ENCODE data around the gene TATDN3.
A peak's percentile ranks its signal among the peaks of the same experiment; 100 is the strongest.
"Not testable (repeated sequence)": the region's sequence is repeated elsewhere in the genome, so short reads cannot be mapped to it uniquely, and the experiment has no call there.

Gene TATDN3

DNA sequence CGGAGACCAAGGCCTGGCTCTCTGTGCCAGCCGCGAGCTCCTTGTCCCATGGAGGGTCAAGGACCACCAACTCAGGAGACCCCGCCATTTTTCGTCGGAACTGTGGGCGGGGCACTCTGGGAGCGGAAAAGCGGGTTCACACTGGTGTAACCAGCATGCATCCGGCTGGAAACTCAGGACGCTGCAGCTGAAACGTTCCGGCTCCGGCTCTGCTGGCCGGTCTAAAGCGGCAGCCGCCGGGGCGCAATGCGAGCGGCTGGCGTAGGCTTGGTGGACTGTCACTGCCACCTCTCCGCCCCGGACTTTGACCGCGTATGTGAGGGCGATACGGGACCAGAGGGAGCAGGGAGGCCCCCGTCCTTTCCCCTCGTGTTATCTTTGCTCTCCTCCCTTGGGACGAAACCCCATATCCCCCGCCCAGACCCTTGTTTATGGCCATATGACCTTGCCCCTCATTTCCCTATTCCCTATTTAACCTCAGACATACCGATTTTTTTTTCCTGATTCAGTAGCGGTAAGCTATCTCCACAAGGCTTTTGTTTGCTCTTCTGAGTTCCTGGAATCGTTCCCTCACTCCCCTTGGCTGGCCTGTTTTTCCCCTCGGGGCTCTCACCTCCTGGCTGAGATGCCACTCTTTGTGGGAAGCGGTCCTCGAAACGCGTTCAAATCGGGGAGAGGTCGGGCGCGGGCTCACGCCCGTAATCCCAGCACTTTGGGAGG, at the start of gene TATDN3, which contains the start of gene NSL1:
TSS of gene TATDN3 (plus strand) at position 219 of the 720 bp plus-strand sequence. CDS start at position 247, 28 bp downstream.
TSS of gene NSL1 (minus strand) at position 102 of the 720 bp plus-strand sequence. CDS start at position 88, 14 bp downstream.
- peak; percentile 96 for DNase-seq (ENCODE audit: low read depth, low spot score)

GRCh38 chr1:212743901-212744475, 47.7 kb upstream of the TATDN3 start:
- DNase-seq (ENCODE audit: low read depth, low spot score), result no peak

DNA sequence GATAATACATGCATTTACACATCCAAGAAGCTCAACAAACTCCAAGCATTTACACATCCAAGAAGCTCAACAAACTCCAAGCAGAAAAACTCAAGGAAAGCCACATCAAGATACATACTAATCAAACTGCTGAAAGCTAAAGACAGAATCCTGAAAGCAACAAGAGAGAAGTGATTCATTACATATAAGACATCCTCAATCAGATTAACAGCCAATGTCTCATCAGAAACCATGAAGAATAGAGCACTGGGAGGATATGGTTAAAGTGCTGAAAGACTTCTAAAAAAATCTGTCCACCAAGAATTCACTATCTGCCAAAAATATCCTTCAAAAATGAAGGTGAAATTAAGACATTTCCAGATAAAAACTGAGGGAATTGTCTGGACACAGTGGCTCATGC, 46.4 kb upstream of the TATDN3 start:
- DNase-seq (ENCODE audit: low read depth, low spot score), result no peak

- DNase-seq (ENCODE audit: low read depth, low spot score), result no peak
Measured at GRCh38 chr1:212746546-212746945, 45.1 kb upstream of the TATDN3 start.

DNA sequence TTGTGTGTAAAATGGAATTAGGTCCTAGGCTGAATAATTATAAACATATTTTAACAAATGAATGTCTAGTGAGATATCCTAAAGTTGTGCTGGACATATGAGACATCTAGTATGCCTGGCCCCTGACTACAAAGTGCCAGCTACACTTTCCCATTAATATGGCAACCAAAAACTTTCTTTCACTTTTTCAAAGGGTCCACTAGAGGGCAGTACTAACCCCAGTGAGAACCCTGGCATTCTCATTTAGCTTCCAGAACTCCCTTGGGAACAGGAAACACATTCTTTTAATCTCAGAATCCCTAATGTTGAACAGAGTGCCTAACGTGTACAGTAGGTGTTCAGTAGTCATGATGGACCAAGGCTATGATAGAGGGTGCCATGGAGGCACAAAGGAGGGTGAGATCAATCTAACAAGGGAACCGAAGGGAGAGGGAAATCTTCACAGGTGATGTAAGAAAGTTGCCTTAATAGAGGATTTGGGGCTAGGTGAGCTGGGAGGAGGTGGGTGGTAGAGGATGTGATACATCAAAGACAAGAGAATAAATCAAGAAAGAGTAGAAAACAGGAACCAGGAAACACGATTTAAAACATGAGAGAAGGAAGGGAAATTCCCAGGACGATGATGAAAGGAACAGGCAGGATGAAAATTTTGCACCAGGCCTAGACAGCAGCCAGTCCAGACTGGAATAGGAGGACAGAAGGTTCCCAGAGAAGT, 41.7 kb upstream of the TATDN3 start:
- peak; percentile 43 for DNase-seq (ENCODE audit: low read depth, low spot score)

DNA sequence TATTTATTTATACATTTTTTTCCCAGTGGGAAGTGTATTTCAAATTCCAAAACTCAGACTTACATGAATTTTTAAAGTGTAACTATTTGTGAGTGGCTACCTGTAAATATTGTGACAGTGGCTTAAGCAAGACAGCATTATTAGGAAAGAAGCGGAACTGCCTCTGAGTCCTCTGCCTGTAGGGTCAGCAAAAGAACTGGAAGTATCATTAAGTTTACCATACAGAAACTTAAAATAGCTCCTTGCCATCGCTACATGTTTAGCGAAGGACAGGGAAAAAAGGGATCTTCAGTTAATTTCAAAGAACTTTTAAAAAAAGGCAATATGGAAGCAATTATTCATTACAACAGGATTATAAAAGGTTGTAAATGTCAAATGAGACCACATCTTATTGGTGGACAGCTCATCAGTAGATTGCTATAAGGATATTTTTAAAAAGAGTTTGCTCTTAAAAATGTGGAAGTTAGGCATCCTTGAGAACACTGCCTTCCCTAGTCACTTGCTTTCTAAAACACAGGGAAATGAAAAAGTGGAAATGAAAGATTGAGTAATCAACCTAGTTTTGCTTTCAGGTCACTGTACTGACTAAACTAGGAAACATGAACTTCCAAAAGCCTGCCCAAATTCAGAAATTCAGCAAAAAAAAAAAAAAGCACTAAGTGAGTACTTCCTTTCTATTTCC, 39.3 kb upstream of the TATDN3 start:
- no peak for DNase-seq (ENCODE audit: low read depth, low spot score)

DNA sequence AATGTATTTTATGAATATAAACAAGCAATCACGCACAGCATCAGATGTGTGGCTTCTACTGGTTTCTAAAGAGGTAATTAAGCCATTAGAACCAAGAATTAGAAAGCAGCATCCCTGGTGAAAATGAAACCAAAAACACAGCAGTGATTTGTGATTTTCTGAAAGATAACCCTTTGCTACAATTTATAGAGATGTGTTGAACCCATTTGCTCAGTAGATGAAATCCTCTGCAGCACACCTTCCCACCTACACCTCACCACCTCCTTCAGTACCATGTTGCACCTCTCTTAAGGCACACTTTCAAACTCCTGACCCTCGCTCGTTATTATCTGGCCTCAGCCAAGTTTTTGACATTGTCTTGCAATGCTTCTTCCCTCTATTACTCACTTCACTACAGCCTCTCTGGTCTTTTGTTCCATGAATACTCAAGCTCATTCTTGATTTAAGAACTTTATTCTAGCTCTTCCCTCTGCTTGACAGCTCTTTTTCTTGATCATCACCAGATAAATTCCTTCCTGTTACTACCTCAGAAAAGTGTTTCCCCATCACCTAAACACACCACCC, 38.7 kb upstream of the TATDN3 start:
- DNase-seq (ENCODE audit: low read depth, low spot score), result no peak

- DNase-seq (ENCODE audit: low read depth, low spot score), result no peak
Measured at GRCh38 chr1:212753749-212754148, 37.9 kb upstream of the TATDN3 start.

DNA sequence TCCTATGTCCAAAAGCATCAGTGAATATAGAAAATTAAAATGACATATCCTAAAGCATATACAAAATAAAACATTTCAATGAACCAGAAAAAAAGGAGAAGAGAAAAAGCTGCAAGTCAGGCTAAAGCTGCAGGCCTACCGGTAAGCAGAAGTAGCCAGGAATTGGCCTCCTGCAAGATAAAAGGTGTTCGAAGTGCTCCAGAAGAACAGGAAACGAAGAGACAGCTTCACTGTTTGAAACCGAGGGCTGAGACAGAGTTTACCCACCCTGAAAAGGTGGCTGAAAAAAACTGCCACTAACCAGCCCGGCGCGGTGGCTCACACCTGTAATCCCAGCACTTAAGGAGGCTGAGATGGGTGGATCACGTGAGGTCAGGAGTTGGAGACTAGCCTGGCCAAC, 37.5 kb upstream of the TATDN3 start:
- DNase-seq (ENCODE audit: low read depth, low spot score), result no peak

GRCh38 chr1:212754680-212755079, 37.0 kb upstream of the TATDN3 start:
- no peak for DNase-seq (ENCODE audit: low read depth, low spot score)

DNA sequence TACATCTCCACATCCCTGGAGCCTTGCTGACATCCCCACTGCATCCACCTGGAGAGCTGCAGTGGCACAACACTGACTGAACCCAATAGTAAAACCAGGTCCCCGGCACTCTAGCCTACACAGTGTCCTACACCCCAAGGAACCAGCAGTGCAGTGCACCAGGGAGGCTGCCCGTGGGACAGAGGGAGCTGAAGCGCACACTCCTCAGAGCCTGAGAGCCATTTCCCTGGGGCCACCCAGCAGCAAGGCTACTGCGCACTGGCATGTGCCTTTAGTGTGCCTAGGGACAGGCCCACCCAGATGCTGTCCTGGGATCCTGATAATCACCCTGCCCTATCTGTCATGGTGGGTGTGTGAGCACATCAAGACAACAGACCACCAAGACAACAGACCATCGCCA, 32.0 kb upstream of the TATDN3 start:
- no peak for DNase-seq (ENCODE audit: low read depth, low spot score)

DNA sequence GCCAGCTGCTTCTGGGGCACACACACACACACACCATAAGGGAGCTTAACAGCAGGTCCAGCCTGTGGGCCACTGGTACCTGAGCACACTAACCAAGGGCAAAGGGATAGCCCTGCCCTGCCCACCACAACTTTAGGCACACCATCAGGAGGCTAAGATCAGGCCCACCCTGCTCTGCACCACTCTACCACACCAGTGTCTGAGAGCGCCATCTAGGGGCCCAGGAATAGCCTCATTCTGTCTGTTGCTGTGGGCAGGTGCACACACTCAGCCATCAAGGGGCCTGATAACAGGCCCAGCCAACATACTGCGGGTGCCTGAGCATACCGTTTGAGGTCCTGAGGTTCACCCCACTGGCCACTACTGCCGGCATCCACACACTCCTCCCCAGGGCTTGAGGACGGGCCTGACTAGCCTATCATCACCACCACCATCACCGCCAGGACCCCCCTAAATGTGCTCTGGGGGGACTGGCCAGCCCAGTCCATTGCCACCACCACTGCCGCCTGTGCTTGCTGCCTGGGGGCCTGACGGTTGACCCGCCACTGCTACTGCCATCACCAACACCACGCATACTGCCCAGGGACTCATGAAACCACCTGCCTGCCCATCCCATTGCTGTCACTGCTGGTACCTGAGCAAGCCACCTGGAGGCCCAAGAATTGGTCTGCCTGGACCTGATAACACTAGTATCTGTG, 31.4 kb upstream of the TATDN3 start:
- DNase-seq (ENCODE audit: low read depth, low spot score), result peak; percentile 54

DNA sequence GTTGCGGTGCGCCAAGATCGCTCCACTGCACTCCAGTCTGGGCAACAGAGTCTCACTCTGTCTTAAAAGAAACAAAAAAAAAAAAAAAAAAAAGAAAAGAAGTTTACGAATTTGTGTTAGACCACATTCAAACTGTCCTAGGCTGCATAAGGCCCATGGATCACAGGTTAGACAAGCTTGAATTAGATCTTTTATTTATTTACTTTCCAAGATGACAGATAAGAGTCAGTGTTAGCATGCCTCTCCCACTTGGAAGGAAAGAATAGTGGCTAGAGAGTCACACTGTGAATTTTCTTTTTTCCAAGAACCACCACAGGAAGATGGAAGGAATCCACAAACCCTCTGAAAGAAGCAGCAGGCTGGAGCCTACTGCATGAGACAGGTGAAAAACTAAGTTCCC, 29.5 kb upstream of the TATDN3 start:
- DNase-seq (ENCODE audit: low read depth, low spot score), result no peak

DNA sequence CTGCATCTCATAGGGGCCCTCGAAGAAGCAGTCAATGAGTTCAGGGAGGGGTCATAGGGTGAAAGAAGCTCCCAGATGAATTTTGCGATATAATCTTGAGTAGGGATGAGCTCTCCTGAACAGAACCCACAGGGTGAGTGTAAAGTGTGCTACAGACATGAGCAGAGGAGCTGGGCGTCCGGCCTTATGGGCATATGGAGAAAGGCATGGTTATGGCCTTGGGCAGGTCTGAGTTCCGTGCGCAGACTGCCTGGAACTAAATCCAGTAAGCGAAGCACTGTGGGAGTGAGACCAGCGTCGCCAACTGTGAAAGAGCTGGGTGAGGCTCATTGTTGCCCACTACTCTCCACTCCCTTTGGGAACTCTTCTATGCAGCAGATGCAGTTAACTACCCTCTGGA, 28.9 kb upstream of the TATDN3 start:
- DNase-seq (ENCODE audit: low read depth, low spot score), result no peak

DNA sequence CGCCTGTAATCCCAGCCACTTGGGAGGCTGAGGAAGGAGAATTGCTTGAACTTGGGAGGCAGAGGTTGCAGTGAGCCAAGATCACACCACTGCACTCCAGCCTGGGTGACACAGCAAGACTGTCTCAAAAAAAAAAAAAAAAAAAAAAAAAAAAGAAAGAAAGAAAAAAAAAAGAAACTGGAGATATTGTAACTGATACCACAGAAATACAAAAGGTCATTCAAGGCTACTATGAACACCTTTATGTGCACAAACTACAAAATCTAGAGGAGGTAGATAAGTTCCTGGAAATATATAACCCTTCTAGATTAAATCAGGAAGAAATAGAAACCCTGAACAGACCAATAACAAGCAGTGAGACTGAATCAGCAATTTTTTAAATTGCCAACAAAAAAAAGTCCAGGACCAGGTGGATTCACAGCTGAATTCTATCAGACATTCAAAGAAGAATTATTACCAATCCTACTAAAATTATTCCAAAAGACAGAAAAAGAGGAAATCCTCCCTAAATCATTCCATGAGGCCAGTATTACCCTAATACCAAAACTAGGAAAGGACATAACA, 26.9 kb upstream of the TATDN3 start:
- not testable (repeated sequence) for DNase-seq (ENCODE audit: low read depth, low spot score)

DNA sequence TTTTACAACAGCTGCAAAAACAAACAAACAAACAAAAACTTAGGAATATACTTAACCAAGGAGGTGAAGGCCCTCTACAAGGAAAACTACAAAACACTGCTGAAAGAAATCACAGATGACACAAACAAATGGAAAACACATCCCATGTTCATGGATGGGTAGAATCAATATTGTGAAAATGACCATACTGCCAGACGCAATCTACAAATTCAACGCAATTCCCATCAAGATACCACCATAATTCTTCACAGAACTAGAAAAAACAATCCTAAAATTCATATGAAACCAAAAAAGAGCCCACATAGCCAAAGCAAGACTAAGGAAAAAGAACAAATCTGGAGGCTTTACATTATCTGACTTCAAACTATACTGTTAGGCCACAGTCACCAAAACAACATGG, 24.9 kb upstream of the TATDN3 start:
- not testable (repeated sequence) for DNase-seq (ENCODE audit: low read depth, low spot score)

DNA sequence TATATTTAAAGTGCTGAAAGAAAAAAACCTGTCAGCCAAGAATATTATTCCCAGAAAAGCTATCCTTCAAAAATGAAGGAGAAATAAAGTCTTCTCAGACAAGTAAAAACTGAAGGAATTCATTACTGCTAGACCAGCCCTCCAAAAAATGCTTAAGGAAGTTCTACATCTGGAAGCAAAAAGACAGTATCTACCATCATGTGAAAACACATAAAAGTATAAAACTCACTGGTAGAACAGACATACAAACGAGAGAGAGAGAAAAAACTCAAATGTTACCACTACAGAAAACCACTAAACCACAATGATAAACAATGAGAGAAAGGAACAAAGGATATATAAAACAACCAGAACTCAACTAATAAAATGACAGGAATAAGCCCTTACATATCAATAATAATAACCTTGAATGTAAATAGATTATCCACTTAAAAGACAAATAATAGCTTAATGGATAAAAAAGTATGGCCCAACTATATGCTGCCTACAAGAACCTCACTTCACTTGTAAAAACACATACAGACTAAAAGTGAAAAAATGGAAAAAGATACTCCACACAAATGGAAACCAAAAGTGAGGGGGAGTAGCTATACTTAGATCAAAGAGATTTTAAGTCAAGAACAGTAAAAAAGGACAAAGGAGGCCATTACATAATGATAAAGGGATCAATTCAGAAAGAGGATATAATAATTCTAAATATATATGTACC, 22.1 kb upstream of the TATDN3 start:
- no peak for DNase-seq (ENCODE audit: low read depth, low spot score)

DNA sequence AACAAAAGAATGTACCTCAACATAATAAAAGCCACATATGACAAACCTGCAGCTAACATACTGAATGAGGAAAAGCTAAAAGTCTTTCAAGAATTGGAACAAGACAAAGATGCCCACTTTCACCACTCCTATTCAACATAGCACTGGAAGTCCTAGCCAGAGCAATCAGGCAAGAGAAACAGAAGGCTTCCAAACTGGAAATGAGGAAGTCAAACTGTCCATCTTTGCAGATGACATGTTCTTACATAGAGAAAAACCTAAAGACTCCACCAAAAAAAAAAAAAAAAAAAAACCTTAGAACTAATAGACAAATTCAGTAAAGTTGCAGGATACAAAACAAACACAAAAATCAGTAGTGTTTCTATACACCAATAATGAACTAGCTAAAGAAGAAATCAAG, 20.4 kb upstream of the TATDN3 start:
- no peak for DNase-seq (ENCODE audit: low read depth, low spot score)

DNA sequence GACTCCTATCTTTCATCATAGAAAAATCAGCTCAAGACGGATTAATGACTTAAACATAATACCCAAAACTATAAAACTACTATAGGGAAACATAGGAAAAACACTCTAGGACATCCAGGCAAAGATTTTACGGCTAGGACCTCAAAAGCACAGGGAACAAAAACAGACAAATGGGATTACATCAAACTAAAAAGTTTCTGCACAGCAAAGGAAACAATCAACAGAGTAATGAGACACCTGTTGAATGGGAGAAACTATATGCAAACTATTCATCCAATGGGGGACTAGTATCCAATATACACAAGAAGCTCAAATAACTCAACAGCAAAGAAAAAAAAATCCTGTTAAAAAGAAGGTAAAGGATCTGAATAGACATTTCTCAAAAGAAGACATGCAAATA, 18.7 kb upstream of the TATDN3 start:
- no peak for DNase-seq (ENCODE audit: low read depth, low spot score)

GRCh38 chr1:212774584-212774983, 17.1 kb upstream of the TATDN3 start:
- no peak for DNase-seq (ENCODE audit: low read depth, low spot score)

Measured in ELF-1 (cell line).